SK-N-SH (cell line): ENCODE results near the gene KCNQ4. TPM values are rescaled to one million over a fixed set of nuclear protein-coding genes. Genes with fewer than 3 reads are reported as not detected.

Experiments
- CTCF ChIA-PET: fragments of 300-600, 350-600 bp; formaldehyde crosslinking; extraction: SDS; loops from one replicate; lab custom pipeline; 2021; lab: Yijun Ruan, JAX
- POLR2A ChIA-PET: fragments of 350-600 bp; sonication (Branson Sonifier 250); formaldehyde crosslinking; extraction: SDS; loops from one replicate; lab custom pipeline; 2020; ENCODE audit warnings: antibody characterized with exemption, inconsistent platforms; lab: Yijun Ruan, JAX
- DNase-seq: peaks from one replicate; pipeline ENCODE4 v3.0.0; 2012
- H2AFZ ChIP-seq: fragments of 200-600 bp; sonication (generic); 2 replicates; pipeline ENCODE4 v1.8.1; 2016; ENCODE audit warnings: antibody characterized with exemption, mild to moderate bottlenecking, low read depth
- H3F3A ChIP-seq: fragments of 200-600 bp; sonication (generic); replicated peaks from 2 replicates; pipeline ENCODE3; 2016; ENCODE audit warnings: antibody characterized with exemption, mild to moderate bottlenecking; ENCODE audit not compliant: insufficient read depth
- H3K27ac ChIP-seq, 2 experiments: fragments of 200-500 bp in 1 of 2; fragments of 200-600 bp in 1 of 2; sonication (Bioruptor generic) in 1 of 2; sonication (generic), shearing (Covaris generic) in 1 of 2; 2 replicates each; pipeline versions ENCODE4 v1.5.1 to v1.6.1; 2014 to 2016; ENCODE audit warnings: low read depth in 2 of 2, inconsistent platforms in 1 of 2, low read length in 1 of 2, mild to moderate bottlenecking in 1 of 2, mixed read lengths in 1 of 2
- H3K27me3 ChIP-seq: fragments of 200-600 bp; sonication (generic), shearing (Covaris generic); 2 replicates; pipeline ENCODE4 v1.6.1; 2016; ENCODE audit warnings: mixed run types; ENCODE audit not compliant: insufficient read depth
- H3K36me3 ChIP-seq, 2 experiments: fragments of 200-500 bp in 1 of 2; fragments of 200-600 bp in 1 of 2; sonication (Bioruptor generic) in 1 of 2; sonication (generic) in 1 of 2; replicated peaks in 1 of 2; 2 replicates each; pipeline versions ENCODE3 to v1.5.1; 2014 to 2016; ENCODE audit warnings: low read length in 1 of 2, mild to moderate bottlenecking in 1 of 2; ENCODE audit not compliant: insufficient read depth in 2 of 2, control insufficient read depth in 1 of 2
- H3K4me1 ChIP-seq, 2 experiments: fragments of 200-500 bp in 1 of 2; fragments of 200-600 bp in 1 of 2; sonication (Bioruptor generic) in 1 of 2; sonication (generic), shearing (Covaris generic) in 1 of 2; 2 replicates each; pipeline versions ENCODE4 v1.5.1 to v1.6.1; 2014 to 2016; ENCODE audit warnings: low read depth in 1 of 2, low read length in 1 of 2, mixed run types in 1 of 2; ENCODE audit not compliant: insufficient read depth in 2 of 2, control insufficient read depth in 1 of 2
- H3K4me2 ChIP-seq: fragments of 200-600 bp; sonication (generic), shearing (Covaris generic); 2 replicates; pipeline ENCODE4 v1.6.1; 2017; ENCODE audit warnings: mixed run types
- H3K4me3 ChIP-seq, 2 experiments: fragments of 200-500 bp in 1 of 2; fragments of 200-600 bp in 1 of 2; sonication (Bioruptor generic) in 1 of 2; sonication (generic), shearing (Covaris generic) in 1 of 2; 2 replicates each; pipeline versions ENCODE4 v1.5.1 to v1.8.1; 2014 to 2016; ENCODE audit warnings: low read depth in 2 of 2, inconsistent platforms in 1 of 2, low read length in 1 of 2, mild to moderate bottlenecking in 1 of 2, mixed read lengths in 1 of 2, moderate library complexity in 1 of 2
- H3K79me2 ChIP-seq: fragments of 200-600 bp; sonication (generic); 2 replicates; pipeline ENCODE4 v1.8.1; 2017; ENCODE audit warnings: mild to moderate bottlenecking; ENCODE audit not compliant: insufficient read depth
- H3K9ac ChIP-seq: fragments of 200-600 bp; sonication (generic); 2 replicates; pipeline ENCODE4 v1.6.1; 2017; ENCODE audit warnings: mixed run types
- H3K9me2 ChIP-seq: fragments of 200-600 bp; sonication (generic); 2 replicates; pipeline ENCODE4 v1.6.1; 2017; ENCODE audit warnings: mixed run types
- H3K9me3 ChIP-seq: fragments of 200-600 bp; sonication (generic); 2 replicates; pipeline ENCODE4 v1.6.1; 2017; ENCODE audit warnings: mixed run types, mild to moderate bottlenecking, moderate library complexity
- H4K20me1 ChIP-seq: fragments of 200-600 bp; sonication (generic); 2 replicates; pipeline ENCODE4 v1.6.1; 2017; ENCODE audit warnings: mild to moderate bottlenecking, mixed run types; ENCODE audit not compliant: insufficient read depth
- FOSL2 ChIP-seq: IDR thresholded peaks from 2 replicates; pipeline ENCODE4 v1.4.0; 2012; ENCODE audit warnings: low read depth, mild to moderate bottlenecking, moderate library complexity, borderline replicate concordance
- JUND ChIP-seq: IDR thresholded peaks from 2 replicates; pipeline ENCODE4 v1.4.0; 2012
- MAX ChIP-seq: IDR thresholded peaks from 2 replicates; pipeline ENCODE4 v1.4.0; 2012; ENCODE audit warnings: low read depth
- MXI1 ChIP-seq: IDR thresholded peaks from 2 replicates; pipeline ENCODE4 v1.6.1; 2012; ENCODE audit warnings: mild to moderate bottlenecking, low read depth, low read length, improper control_type of control experiment
- NRF1 ChIP-seq: IDR thresholded peaks from 2 replicates; pipeline ENCODE4 v1.6.1; 2012; ENCODE audit warnings: low read depth, mild to moderate bottlenecking, low read length
- PBX3 ChIP-seq: IDR thresholded peaks from 2 replicates; pipeline ENCODE4; 2012
- RFX5 ChIP-seq: IDR thresholded peaks from 2 replicates; pipeline ENCODE4 v1.6.1; 2012; ENCODE audit warnings: mild to moderate bottlenecking, improper control_type of control experiment, low read length
- SIN3A ChIP-seq: IDR thresholded peaks from 2 replicates; pipeline ENCODE4 v1.6.1; 2012; ENCODE audit warnings: low read depth, mild to moderate bottlenecking, low read length, moderate library complexity, borderline replicate concordance
- whole genome bisulfite sequencing: methylation state at CpG from one replicate; pipeline ENCODE4 v1.1.6; 2017; ENCODE audit warnings: low lambda C conversion rate; 5-methylcytosine and 5-hydroxymethylcytosine counted together
- polyA plus RNA-seq, 3 experiments: library from polyadenylated mRNA; depleted of rRNA; stranded (reverse); fragments of >200 nt; gene quantifications; 2 replicates each; pipeline ENCODE4 v1.2.3, GENCODE V29; 2012

Gene KCNQ4
- polyA plus RNA-seq, 1 of the 3 experiments (the other 2 are of a cell fraction) = 0.15 TPM

GRCh38 chr1:40860706-40861223 is 77.2 kb downstream of the KCNQ4 start:
- Histone ChIP-seq H3K4me3 (peak overlapping the region; percentile 62 to 63), H3K4me2 (peak overlapping the region; percentile 79), H3K4me1 (peaks cover 0 to 11% of the 10 kb centered on the region in 2 experiments; a peak in 2 of 4 replicates), H3K36me3 (no peaks in the 10 kb centered on the region), H3K79me2 (no peaks in the 10 kb centered on the region), H3K9me2 (no peaks in the 10 kb centered on the region), H4K20me1 (no peaks in the 10 kb centered on the region), H3K27me3 (no peaks in the 10 kb centered on the region), H3F3A (peaks cover 5% of the 10 kb centered on the region), H2AFZ (no peak overlapping the region), H3K9me3 (no peaks in the 10 kb centered on the region), H3K9ac (peak overlapping the region; percentile 49; the same call in 1 of the 2 replicates), H3K27ac (no peak overlapping the region)
- TF ChIP-seq SIN3A (no peak), PBX3 (no peak), NRF1 (no peak)
- POLR2A ChIA-PET = no interaction called here
- CTCF ChIA-PET = interaction anchor here (2.3 to 17.4 kb wide), 3 partner anchors 11 to 329 kb away, joined by 12 to 339 read pairs (median 60); partner anchors contain the start of gene ZNF684
- WGBS = 54% methylated on average over 7 of the region's 10 CpGs
- no peak for DNase-seq

- H3K4me3 ChIP-seq = peak overlapping the region; percentile 62 to 68
- H3K27ac ChIP-seq = no peak overlapping the region
- peaks cover 0 to 11% of the 10 kb centered on the region in 2 experiments; a peak in 2 of 4 replicates for H3K4me1 ChIP-seq
- ChIA-PET CTCF (interaction anchor here (2.3 to 17.4 kb wide), 3 partner anchors 12 to 329 kb away, joined by 12 to 339 read pairs (median 60); partner anchors contain the start of gene ZNF684), POLR2A (interaction anchor here (1.1 to 1.3 kb wide), 2 partner anchors 91 to 118 kb away, joined by 3 to 6 read pairs; partner anchors contain the start of gene CTPS1)
- TF ChIP-seq MAX (peak; percentile 63), FOSL2 (no peak), JUND (no peak), RFX5 (no peak), MXI1 (no peak)
- peak; percentile 74 for DNase-seq
- H4K20me1 ChIP-seq = no peaks in the 10 kb centered on the region
- WGBS = 45% methylated on average over 22 of the region's 98 CpGs
- no peaks in the 10 kb centered on the region for H3K79me2 ChIP-seq
- no peaks in the 10 kb centered on the region for H3K9me3 ChIP-seq
- H3F3A ChIP-seq = peaks cover 11% of the 10 kb centered on the region
- peak overlapping the region; percentile 79 for H3K4me2 ChIP-seq
- H2AFZ ChIP-seq = no peak overlapping the region; the same call in 1 of the 2 replicates
- H3K36me3 ChIP-seq = no peaks in the 10 kb centered on the region
- no peaks in the 10 kb centered on the region for H3K27me3 ChIP-seq
- no peaks in the 10 kb centered on the region for H3K9me2 ChIP-seq
- H3K9ac ChIP-seq = peak overlapping the region; percentile 59; the same call in 1 of the 2 replicates
Measured at GRCh38 chr1:40861224-40862003, 77.8 kb downstream of the KCNQ4 start.
